ENCODE measurements around the gene FXR2.
"Not testable (repeated sequence)": the region's sequence is repeated elsewhere in the genome, so short reads cannot be mapped to it uniquely, and the experiment has no call there.

- not testable (repeated sequence) for TF ChIP-seq CTCF (IDR thresholded peaks at IDR 0.05; ENCODE audit: poor library complexity, severe bottlenecking); POLR2AphosphoS5 (IDR thresholded peaks at IDR 0.05); REST (IDR thresholded peaks at IDR 0.05; ENCODE audit: borderline replicate concordance); EP300 (conservative IDR thresholded peaks at IDR 0.05; ENCODE audit: poor library complexity, severe bottlenecking); RAD21 (conservative IDR thresholded peaks at IDR 0.05); SMC3 (conservative IDR thresholded peaks at IDR 0.05; ENCODE audit: poor library complexity); MXI1 (conservative IDR thresholded peaks at IDR 0.05; ENCODE audit: poor library complexity, severe bottlenecking); EZH2 (IDR thresholded peaks at IDR 0.05; ENCODE audit: borderline replicate concordance, insufficient read depth, low read length, poor library complexity, severe bottlenecking); TAF1 (IDR thresholded peaks at IDR 0.05; ENCODE audit: low read depth)
These were observed 11.1 kb upstream of the FXR2 start for GRCh38 chr17:7625749-7626148.

Data from neural cell (in vitro differentiated cells).